HG03521 (cell line): ENCODE results near the gene LDLRAD4.

Source experiments
- ATAC-seq: cut with Tn5 transposase; IDR thresholded peaks from one replicate; pipeline ENCODE4 v1.9.1; 2021; ENCODE audit warnings: mild to moderate bottlenecking, moderate library complexity; ENCODE audit not compliant: unreplicated experiment

Gene LDLRAD4

DNA sequence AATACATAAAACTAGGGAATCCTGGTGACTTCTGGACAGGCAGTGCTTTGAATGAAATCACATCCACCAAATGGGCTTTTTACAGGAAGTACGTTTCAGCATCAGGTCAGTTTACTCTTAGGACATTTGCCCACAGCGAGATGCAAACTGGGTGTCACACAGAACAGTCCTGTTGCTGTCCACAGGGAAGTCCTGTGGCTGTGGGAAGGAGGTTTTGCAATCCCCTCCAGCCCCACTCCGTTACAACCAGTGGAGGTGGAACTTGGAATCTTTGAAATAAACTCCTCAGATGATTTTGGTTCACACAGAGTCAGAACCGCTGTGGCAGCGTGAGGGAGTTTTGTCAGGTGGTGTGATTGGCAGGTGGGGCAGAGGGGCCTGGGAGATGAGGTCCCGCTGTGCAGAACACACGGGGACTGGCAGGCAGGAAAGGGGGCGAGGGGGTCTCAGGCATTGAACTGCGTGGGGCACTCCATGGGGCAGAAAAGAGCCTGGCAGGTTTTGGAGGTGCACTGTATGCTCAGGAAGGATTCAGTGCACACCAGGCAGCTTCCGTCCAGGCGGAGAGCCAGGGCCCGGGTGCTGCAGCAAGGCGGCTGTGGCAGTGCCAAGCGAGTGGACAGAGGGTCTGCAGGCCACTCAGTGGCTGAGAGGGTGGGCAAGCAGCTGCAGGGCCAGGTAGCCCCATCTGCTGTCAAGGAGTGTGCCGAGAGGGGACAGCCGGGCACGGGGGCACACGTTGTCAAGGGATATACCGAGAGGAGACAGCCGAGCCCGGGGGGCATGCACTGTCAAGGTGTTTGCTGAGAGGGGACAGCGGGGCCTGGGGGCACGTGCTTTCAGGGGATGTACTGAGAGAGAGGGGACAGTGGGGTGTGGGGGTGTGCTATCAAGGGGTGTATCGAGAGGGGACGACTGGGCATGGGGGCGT is 148.7 kb downstream of the LDLRAD4 start:
- ATAC-seq = no peak

DNA sequence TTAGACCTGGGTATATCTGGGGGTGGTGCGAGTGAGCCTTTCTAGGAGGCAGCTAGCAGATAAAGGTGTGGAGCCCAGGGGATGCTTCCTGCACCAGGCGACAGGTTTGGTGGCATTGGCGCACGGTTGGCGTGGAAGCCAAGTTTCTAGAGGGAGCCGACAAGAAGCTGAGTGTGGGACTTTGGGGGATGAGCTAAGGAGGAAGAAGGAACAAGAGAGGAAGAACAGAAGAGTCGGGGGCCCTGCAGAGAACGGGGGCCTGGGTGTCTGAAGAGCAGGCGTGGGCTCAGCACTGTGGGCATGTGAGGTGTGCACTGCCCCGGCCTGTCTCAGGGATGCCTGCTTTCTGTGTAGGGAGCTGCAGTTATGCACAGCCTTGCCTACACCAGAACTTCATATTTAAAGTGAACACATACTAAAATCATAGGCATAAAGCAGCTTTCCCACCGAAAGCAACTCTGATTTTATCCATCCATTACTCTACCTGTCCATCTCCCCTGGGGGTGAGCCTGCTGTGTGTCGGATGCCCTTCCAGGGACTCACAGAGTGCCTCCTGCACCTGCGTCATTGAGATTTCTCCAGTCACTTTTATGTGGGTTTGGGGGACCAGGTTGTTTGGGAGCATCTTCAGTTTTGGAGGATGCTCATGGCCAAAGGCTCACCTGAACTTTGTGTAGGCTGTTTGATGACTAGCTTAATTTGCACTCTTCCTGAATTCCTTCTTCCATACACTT is 149.7 kb downstream of the LDLRAD4 start:
- no peak for ATAC-seq

DNA sequence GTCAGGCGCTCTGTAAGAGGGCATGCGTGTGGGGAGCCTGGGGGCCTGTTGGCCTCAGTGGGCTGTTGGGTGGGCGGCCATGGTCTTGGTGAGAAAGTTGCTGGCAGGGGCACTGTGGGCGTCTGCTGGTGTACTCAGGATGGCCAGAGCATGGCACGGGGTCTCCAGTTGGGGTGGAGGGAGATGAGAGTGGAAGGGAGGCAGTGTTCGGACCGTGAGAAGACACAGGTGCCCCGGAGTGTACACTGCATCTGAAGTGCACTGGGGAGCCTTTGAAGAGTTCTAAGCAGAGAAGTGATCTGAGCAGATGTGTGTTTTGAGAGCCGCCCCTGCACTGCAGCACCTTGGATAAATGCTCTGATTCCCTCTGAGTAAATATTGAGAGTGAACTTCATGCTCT is 150.8 kb downstream of the LDLRAD4 start:
- no peak for ATAC-seq

DNA sequence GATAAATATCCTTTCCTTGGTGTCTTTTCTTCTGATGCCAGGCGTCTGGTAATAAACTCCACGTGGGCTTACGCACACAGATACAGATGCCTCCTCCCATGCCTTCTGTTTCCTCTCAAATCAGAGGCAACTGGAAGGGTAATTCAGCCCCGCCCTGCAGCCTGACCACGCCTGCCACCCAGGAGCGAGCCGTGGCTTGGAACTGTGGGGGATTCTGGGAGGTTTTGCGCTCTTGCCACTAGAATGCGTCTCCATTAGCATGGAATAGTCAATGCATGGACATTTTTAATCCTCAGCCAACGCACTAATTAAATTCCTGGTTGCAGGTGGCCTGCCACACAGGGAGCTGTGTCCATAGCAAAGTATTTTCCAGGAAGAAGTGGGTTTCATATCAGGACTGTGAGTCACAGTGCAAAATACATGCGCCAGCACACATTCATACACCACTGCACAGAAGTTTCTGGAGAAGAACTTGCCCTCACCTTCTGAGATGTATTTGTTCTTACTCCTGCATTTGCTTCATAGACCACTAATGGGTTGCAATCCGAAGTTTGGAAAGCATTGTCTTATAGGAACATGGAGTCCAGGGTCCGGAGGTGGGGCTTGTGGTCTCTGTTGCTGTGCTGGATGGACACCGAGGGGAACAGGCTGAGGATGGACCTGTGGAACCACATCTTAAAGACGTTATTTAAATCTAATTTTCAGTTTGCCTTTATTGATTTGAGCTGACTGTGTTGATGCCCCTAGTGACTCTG is 151.4 kb downstream of the LDLRAD4 start:
- no peak for ATAC-seq

DNA sequence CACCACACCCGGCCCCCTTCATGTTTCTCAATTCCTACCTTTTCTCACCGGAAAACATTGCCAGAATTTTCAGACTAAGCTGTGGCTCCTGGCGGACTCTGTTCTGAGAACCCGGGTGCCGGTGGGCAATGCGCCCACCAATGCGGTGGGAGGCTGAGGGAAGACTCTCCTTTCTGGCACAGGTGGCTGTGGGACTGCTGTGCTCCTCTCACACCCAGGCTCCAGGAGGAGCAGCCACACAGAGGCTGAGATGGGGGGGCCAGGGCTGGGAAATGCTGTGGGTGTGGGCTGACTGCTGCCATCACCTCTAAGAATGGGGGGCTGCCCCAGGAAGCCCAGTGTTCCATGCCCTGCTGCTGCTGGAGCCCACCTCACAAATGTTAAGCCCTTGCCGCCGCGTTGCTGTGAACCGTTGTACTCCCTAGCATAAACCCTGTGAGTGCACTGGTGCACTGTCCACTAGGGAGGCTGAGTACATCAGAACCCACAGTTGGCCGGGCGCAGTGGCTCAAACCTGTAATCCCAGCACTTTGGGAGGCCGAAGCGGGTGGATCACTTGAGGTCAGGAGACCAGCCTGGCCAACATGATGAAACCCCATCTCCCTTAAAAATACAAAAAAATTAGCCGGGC is 152.6 kb downstream of the LDLRAD4 start:
- no peak for ATAC-seq

DNA sequence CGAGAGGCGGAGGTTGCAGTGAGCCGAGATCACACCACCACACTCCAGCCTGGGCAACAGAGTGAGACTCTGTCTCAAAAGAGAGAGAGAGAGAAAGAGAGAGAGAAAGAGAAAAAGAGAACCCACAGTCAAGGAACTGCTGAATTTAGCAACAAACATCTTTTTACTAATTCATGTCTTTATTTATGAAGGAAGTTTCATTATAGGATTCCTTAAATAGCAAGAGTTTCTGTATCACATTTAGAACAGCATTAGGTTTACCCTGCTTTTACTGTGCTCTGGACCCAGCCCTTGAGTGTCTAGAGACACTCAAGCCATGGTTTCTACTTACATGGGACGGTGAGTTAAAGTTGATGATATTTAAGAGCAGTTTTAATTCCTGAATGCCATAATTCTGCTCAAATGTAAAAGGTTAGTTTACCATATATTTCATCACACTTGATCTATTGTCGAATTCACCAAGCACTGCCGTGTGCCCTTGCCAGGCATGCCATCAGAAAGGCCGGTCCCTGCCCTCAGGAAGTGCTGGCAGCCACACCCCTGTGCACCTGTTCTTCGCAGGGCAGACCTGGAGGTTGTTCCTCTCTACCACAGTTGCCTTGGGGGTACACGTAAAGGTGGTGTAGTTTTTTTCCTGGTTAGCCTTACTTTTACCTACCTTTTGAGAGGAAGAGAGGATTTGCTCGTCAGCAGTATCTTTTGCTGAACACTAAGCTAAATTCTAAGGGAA is 153.3 kb downstream of the LDLRAD4 start:
- ATAC-seq = no peak

DNA sequence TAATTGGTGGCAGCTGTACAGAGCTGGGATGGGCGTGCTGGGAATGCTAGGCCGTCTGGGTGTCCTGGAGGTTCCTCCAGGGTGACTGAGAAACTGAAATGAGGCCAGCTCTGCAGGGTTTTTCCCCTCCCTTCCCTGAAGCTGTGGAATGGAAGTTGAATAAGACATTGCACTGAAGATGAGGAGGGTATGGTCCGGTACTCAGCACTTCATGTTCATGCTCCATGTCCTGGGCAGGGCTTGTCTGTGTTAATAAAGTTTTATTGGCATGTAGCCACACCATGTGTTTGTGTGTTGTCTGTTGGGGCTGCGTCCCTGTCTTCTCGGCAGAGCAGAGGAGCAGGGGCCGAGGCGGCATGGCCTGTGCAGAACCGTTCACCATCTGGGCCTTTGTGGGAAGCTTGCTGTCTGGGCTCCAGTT is 154.0 kb downstream of the LDLRAD4 start:
- ATAC-seq = no peak

DNA sequence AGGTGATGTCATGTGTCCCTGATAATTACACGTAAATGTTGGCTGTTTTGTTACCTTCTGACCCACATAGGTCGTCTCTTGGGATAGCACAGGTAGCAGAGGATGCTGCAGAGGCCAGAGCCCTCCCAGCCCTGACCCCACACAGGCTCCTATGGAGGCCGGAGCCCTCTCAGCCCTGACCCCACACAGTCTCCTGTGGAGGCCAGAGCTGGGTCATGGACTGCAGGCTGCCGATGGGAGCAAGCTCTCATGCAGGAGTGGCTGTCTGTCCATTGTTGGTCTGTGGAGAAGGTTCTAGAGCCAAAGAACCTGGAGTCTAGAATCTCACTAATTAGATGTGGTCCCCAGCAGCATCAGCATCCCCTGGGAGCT is 155.5 kb downstream of the LDLRAD4 start:
- no peak for ATAC-seq

DNA sequence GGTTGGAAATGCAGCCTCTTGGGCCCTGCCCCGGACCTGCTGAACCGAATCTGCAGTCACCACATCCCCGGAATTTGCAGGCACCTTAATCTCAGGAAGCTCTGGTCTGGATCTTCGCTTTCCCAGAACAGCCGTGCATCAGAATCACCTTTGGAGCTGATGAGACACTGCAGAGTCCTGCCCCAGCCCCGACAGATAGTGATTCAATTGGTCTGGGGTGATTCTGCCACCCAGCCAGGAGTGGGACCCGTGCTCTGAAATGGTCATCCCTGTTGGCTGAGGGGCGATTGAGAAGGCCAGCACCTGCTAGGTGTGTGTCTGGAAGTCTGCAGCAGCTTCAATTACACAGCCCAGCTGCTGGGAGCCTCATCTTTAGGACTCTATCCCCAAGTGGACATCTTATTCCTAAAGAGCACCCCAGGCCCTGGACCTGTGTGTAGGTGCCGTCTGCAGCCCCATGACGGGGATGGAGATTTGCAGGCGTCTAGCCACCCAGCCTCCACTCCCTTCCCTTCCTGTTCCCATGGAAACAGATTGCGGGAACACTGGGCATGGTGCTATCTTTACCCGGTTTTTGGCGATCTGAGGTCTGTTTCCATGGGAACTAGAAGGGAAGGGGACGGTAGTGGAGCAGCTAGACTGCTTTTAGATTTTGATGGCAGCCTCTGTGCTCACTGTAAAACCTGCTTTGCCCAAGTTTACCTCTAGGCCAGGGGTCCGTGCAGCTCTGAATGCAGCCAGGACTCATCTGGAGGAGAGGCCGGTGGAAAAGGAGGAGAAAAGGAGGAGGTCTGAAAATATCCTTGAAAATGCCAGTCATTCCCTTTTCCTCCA is 156.1 kb downstream of the LDLRAD4 start:
- ATAC-seq = no peak

DNA sequence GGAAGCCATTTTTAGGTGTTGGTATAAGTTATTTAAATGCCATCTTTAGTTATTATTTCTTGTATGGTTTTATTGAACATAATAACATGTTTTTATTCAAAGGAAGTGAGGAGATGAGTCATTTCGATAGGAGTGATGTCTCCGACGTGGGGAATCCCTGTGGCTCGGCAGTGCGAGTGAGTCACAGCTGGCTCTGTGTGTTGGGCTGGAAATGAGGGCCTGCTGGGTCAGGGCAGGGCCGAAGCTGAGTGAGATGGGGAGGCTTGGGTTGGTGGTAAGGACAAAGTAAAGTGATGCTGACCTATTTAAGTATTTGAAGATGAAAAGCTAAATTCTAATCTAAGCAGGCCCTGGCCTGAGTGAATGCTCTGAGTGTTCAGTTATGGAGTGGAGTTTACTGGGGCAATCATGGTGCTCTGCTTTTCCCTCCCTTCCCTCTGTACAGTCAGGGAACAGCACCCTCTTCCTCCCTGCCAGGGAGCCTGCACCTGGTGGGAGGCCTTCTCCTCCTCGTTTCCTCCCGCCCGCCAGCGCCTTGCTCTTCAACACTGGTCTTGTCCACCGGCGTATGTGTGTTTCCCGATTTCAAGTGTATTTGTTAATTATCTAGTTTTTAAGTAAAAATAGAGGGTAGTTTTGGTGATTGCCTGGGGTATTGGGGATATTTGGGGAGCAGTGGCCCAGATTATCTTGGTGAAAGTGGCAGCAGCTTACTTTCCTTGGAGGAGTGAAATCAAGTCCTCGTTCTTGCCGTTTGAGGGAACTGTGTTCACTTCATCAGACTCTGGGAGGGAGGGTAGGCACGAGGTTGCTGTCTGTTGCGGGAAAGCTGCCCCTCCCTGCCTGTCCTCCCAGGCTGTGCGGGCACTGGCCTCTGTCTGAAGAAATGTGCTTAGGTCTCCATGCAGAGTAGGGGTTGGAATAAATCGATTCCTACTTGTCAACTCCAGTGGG is 157.0 kb downstream of the LDLRAD4 start:
- ATAC-seq = peak; percentile 75

DNA sequence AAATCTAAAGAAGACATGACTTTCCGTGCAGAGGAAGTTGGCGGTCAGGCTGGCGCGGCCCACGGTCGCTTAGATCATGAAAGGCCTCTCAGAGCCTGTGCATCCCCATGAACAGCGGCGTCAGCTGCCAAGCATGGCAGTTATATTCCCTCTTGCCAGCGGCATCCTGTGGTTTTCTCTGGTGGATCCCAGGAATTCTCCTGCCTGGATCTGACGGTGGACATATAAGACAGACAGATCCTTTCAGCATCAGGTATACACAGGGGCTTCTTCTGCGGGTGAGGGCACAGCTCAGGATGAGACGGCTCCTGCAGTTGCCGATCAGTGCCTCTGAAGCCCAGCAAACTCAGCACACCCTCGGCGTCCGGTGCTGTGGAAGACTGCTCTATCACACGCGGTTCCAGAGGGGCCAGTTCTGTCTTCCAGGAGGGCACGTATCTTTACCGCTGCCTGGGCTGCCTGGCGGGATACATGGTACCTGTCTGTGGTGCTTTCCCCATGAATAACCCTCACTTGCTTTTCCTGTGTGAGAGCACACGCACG is 157.8 kb downstream of the LDLRAD4 start:
- no peak for ATAC-seq

DNA sequence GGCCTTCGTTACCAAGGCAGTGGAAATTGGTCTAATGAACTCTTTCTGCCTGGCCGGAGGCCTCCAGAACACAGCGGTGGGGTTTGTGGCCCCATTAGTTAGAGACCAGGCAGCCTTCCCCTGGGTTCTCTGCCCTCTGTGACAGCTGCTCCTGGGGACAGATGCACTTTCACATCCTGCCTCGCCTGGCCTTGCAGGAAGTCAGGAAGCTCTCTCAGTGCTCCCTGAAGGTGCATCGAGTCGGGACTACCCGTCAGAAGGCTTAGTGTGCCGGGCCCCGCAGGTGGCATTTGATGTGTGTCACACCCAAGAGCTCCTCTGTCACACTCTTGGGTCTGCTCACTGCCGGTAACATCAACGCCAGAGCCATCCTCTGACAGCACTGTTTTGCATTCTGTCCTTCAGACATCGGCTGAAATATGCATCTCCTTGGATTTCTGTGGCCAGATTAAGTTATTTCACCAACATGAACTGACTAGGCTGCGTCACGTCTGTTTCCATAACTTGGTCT is 158.3 kb downstream of the LDLRAD4 start:
- ATAC-seq = no peak

DNA sequence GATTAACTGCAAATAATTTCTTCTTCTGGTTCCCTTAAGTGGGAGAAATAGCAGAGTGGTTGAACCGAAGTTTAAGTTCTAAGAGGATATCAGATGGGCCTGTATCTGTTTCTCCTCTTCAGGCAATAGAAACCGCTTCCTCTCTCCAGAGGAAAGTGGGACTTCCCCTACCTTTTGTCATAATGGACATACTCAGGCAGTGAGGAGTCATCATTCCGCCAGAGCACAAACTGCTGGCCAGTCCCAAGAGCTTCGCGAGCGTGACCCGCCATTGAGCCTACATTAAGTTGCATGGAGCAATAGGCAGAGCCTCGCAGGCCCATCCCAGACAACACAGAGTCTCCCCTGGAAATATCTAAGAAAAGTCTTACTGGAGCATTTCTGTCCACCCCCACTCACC is 158.9 kb downstream of the LDLRAD4 start:
- no peak for ATAC-seq

DNA sequence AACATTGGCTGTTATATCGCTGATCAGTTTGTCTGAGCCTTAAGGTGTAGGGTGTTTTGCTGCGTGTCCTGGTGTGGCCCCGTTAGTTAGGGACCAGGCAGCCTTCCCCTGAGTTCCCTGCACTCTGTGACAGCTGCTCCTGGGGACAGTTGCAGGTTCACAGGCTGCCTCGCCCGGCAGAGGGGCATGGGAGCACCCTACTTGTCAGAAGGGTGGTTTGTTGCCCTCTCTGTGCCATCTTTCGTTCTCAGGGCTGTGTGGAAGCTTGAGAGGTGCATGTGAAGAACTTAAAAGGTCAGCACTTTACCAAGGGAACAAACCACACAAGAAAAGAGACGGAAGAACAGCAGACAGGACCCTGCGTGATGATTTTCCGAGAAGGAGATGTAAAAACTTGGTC is 159.6 kb downstream of the LDLRAD4 start:
- no peak for ATAC-seq

DNA sequence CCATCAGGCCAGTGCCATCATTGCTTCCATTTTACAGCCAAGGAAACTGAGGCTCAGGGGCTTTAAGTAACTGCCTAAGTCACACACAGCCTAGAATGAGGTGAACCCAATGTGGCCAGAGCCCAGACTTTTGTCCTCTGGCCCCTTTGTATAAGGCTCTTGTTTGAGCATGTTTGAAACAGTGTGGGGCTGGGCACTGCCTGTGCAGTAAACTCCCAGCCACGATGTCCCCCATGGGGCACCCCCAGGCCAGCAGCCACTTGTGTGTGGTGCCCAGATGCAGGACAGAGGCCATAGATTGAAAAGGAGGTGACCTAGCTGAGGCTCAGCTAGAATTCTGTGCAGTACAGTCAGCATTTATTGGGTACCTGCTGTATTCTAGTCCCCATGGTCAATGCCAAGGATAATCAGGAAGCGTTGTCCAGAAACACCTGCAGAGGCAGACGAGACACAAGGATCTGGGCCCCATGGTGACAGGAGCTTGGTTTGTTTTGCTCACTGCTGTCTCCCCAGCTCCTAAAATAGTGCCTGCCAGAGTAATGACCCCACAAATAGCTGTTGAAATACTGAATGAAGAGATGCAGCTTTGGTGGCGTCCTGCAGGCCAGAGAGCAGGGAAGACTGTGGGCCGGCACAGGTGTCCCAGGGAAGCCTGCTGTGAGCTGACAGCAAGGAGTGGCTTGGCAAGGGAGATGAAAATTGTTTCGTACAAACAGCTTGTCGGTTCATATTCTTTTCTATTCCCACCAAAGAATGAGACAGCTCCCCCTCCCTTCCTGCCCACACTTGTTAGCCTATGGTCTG is 160.7 kb downstream of the LDLRAD4 start:
- no peak for ATAC-seq

DNA sequence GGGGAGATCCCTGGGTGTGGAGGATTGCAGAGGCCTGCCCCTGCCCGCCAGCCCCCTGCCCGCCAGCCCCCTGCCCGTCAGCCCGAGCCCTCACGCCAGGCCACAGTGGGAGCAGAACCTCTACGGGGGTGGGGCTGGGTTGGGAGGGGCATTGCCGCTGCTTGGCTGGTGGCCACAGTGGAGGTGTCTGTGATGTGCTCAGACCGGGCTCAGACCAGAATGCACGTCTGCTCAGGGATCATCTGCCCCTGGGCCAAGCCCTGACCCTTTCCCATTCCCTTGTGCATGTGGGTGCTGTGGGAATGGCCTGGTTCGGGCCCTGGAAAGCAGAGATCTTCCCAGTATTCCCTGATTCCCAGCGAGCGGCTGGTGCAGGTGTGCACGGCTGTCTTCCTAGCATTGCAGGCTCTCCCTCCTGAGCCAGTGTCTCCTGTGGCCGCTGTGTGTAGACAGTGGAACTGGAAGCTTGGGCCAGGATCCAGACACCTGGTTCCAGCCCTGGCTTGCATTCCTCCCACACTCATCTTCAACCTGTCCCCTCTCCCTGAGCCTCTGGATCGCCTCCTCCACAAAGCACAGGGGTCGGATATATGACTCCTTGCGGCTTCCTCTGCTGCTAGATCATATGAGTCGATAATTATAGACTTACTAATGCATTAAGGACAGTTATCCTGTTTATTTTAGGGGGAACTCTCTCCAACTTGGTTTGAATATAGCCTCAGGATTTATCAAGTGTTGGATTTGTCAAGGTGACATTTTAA is 161.6 kb downstream of the LDLRAD4 start:
- no peak for ATAC-seq
